NCI-H82 (cell line): ENCODE results near the gene ZNF772.

ENCODE experiments used
- DNase-seq: peaks from one replicate; lab custom pipeline; 2025; lab: John Stamatoyannopoulos, UW

The ZNF772 gene

GRCh38 chr19:57435062-57435978 lies 42.0 kb downstream of the ZNF772 start, which contains the start of gene ZNF749:
Gene ZNF749, plus strand, starts transcription at chr19:57435325. Its CDS starts 254 bp downstream, at chr19:57435579.
- DNase-seq, result peak; percentile 99

- no peak for DNase-seq
These were observed 42.8 kb downstream of the ZNF772 start for GRCh38 chr19:57434386-57435061.

GRCh38 chr19:57421037-57421436 lies 56.3 kb downstream of the ZNF772 start:
- no peak for DNase-seq

- no peak for DNase-seq
These were observed 57.9 kb downstream of the ZNF772 start for GRCh38 chr19:57419439-57419838.
